Neural progenitor cell (in vitro differentiated cells): ENCODE results near the gene ESRRB. TPM values are rescaled to one million over a fixed set of nuclear protein-coding genes. Genes with fewer than 3 reads are reported as not detected.

Experiments
- DNase-seq: peaks from one replicate; pipeline ENCODE4 v3.0.0-alpha.2; 2016; ENCODE audit warnings: low spot score
- H2AFZ ChIP-seq: fragments of 200-600 bp; sonication (generic); replicated peaks from 2 replicates; pipeline ENCODE4 v1.6.1; 2016; ENCODE audit warnings: antibody characterized with exemption
- H3F3A ChIP-seq: fragments of 200-600 bp; sonication (generic); 2 replicates; pipeline ENCODE4 v1.6.1; 2016; ENCODE audit warnings: antibody characterized with exemption, low read depth
- H3K27ac ChIP-seq: fragments of 200-600 bp; sonication (generic); 2 replicates; pipeline ENCODE4 v1.5.1; 2016; ENCODE audit warnings: mild to moderate bottlenecking
- H3K27me3 ChIP-seq: fragments of 200-600 bp; sonication (generic); 2 replicates; pipeline ENCODE4 v1.6.1; 2016; ENCODE audit warnings: mild to moderate bottlenecking, moderate library complexity
- H3K36me3 ChIP-seq: fragments of 200-600 bp; sonication (generic); 2 replicates; pipeline ENCODE4 v1.5.1; 2016
- H3K4me1 ChIP-seq: fragments of 200-600 bp; sonication (generic); 2 replicates; pipeline ENCODE4 v1.6.1; 2016; ENCODE audit warnings: mixed run types
- H3K4me2 ChIP-seq: fragments of 200-600 bp; sonication (generic); 2 replicates; pipeline ENCODE4 v1.6.1; 2016
- H3K4me3 ChIP-seq: fragments of 200-600 bp; sonication (generic); 2 replicates; pipeline ENCODE4 v1.5.1; 2016
- H3K79me2 ChIP-seq: fragments of 200-600 bp; sonication (generic); 2 replicates; pipeline ENCODE4 v1.6.1; 2016; ENCODE audit warnings: low read depth
- H3K9ac ChIP-seq: fragments of 200-600 bp; sonication (generic); 2 replicates; pipeline ENCODE4 v1.6.1; 2016
- H3K9me3 ChIP-seq: fragments of 200-600 bp; sonication (generic); 2 replicates; pipeline ENCODE4 v1.5.1; 2016; ENCODE audit warnings: low read depth
- H4K20me1 ChIP-seq: fragments of 200-600 bp; sonication (generic); 2 replicates; pipeline ENCODE4 v1.6.1; 2016; ENCODE audit warnings: low read depth
- H3K27ac Mint-ChIP-seq: 3 replicates; pipeline ENCODE4 v1.8.0; 2021; ENCODE audit warnings: mixed read lengths
- H3K27me3 Mint-ChIP-seq: 2 replicates; pipeline ENCODE4 v1.8.0; 2022; ENCODE audit warnings: low read depth, mild to moderate bottlenecking, inconsistent platforms, moderate library complexity, mixed read lengths; ENCODE audit not compliant: insufficient read depth
- H3K36me3 Mint-ChIP-seq: 3 replicates; pipeline ENCODE4 v1.8.0; 2021; ENCODE audit warnings: mixed read lengths
- H3K4me1 Mint-ChIP-seq: 3 replicates; pipeline ENCODE4 v1.8.0; 2021; ENCODE audit warnings: mixed read lengths
- H3K4me3 Mint-ChIP-seq: 3 replicates; pipeline ENCODE4 v1.8.0; 2021; ENCODE audit warnings: mild to moderate bottlenecking, moderate library complexity, mixed read lengths
- H3K9me3 Mint-ChIP-seq: 3 replicates; pipeline ENCODE4 v1.8.0; 2020; ENCODE audit warnings: mixed read lengths
- EZH2 ChIP-seq: fragments of 200-600 bp; sonication (generic); IDR thresholded peaks from 2 replicates; pipeline ENCODE4 v1.6.1; 2017; ENCODE audit warnings: antibody characterized with exemption, mild to moderate bottlenecking, moderate library complexity
- EZH2phosphoT487 ChIP-seq: fragments of 200-600 bp; sonication (generic); IDR thresholded peaks from 2 replicates; pipeline ENCODE4 v1.6.1; 2017; ENCODE audit warnings: antibody characterized with exemption
- total RNA-seq: library from RNA; depleted of rRNA; stranded (reverse); fragments of >200 nt; gene quantifications from 2 replicates; pipeline ENCODE4 v1.2.3, GENCODE V29; 2015; ENCODE audit warnings: low replicate concordance
- TF ChIP-seq, protein P1 (sequence below): fragments of 200-600 bp; sonication (generic); IDR thresholded peaks from 2 replicates; pipeline ENCODE4 v1.5.1; 2017; ENCODE audit warnings: antibody characterized with exemption, mild to moderate bottlenecking

ESRRB gene
- total RNA-seq, 1 donor from 2014 or later = 1.3 TPM

GRCh38 chr14:76337635-76338545, 38.0 kb upstream of the ESRRB start:
- Mint-ChIP-seq H3K36me3 (no peaks in the 10 kb centered on the region), H3K27me3 (peaks cover 5% of the 10 kb centered on the region), H3K27ac (no peak overlapping the region), H3K4me1 (peaks cover 8% of the 10 kb centered on the region), H3K9me3 (no peaks in the 10 kb centered on the region), H3K4me3 (no peak overlapping the region)
- H3K4me1 ChIP-seq = no peaks in the 10 kb centered on the region
- H3F3A ChIP-seq = peaks cover 5% of the 10 kb centered on the region
- no peak overlapping the region for H3K4me2 ChIP-seq
- H3K4me3 ChIP-seq = no peak overlapping the region
- H3K27ac ChIP-seq = no peak overlapping the region
- H3K36me3 ChIP-seq = no peaks in the 10 kb centered on the region
- DNase-seq = no peak
- H3K27me3 ChIP-seq = no peaks in the 10 kb centered on the region
- H2AFZ ChIP-seq = peak overlapping the region; percentile 26
- TF ChIP-seq EZH2 = no peak
- TF ChIP-seq EZH2phosphoT487 = no peak
- TF ChIP-seq, protein P1, sequence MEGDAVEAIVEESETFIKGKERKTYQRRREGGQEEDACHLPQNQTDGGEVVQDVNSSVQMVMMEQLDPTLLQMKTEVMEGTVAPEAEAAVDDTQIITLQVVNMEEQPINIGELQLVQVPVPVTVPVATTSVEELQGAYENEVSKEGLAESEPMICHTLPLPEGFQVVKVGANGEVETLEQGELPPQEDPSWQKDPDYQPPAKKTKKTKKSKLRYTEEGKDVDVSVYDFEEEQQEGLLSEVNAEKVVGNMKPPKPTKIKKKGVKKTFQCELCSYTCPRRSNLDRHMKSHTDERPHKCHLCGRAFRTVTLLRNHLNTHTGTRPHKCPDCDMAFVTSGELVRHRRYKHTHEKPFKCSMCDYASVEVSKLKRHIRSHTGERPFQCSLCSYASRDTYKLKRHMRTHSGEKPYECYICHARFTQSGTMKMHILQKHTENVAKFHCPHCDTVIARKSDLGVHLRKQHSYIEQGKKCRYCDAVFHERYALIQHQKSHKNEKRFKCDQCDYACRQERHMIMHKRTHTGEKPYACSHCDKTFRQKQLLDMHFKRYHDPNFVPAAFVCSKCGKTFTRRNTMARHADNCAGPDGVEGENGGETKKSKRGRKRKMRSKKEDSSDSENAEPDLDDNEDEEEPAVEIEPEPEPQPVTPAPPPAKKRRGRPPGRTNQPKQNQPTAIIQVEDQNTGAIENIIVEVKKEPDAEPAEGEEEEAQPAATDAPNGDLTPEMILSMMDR = no peak
- no peaks in the 10 kb centered on the region for H3K79me2 ChIP-seq
- no peaks in the 10 kb centered on the region for H4K20me1 ChIP-seq
- H3K9ac ChIP-seq = no peak overlapping the region
- no peaks in the 10 kb centered on the region for H3K9me3 ChIP-seq

- Mint-ChIP-seq H3K4me1 (peaks cover 5% of the 10 kb centered on the region), H3K4me3 (no peak overlapping the region), H3K27ac (no peak overlapping the region), H3K36me3 (no peaks in the 10 kb centered on the region), H3K27me3 (peaks cover 7% of the 10 kb centered on the region), H3K9me3 (no peaks in the 10 kb centered on the region)
- H2AFZ ChIP-seq = no peak overlapping the region
- no peak overlapping the region for H3K4me3 ChIP-seq
- no peaks in the 10 kb centered on the region for H3F3A ChIP-seq
- H3K27ac ChIP-seq = no peak overlapping the region
- no peaks in the 10 kb centered on the region for H3K36me3 ChIP-seq
- DNase-seq = no peak
- H3K4me1 ChIP-seq = no peaks in the 10 kb centered on the region
- no peaks in the 10 kb centered on the region for H3K9me3 ChIP-seq
- H3K9ac ChIP-seq = no peak overlapping the region
- H3K79me2 ChIP-seq = no peaks in the 10 kb centered on the region
- H3K4me2 ChIP-seq = no peak overlapping the region
- H3K27me3 ChIP-seq = no peaks in the 10 kb centered on the region
- H4K20me1 ChIP-seq = no peaks in the 10 kb centered on the region
- TF ChIP-seq EZH2 (no peak), EZH2phosphoT487 (no peak)
- TF ChIP-seq, protein P1 = no peak
Measured at GRCh38 chr14:76339728-76340615, 36.0 kb upstream of the ESRRB start.

DNA sequence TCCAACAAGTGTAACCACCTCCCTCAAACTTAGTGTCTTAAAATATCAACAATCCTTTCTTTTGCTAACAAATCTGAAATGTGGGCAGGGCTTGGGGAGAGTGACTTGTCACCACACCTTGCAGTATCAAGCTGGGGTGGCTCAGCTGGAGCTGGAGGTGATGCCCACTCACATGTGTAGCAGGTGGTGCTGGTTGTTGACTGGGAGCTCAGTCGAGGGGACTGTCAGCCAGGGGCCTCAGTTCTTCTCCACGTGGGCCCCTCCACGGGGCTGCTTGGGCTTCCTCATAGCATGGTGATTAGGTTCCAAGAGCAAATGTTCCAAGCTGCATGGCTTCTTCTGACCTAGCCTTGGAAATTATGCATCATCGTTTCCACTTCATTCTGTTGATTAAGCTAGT, 32.6 kb upstream of the ESRRB start:
- Histone ChIP-seq H3K4me3 (no peak overlapping the region), H2AFZ (no peak overlapping the region), H3K9me3 (no peaks in the 10 kb centered on the region), H4K20me1 (no peaks in the 10 kb centered on the region), H3F3A (no peaks in the 10 kb centered on the region), H3K36me3 (no peaks in the 10 kb centered on the region), H3K79me2 (no peaks in the 10 kb centered on the region), H3K27ac (no peak overlapping the region), H3K9ac (no peak overlapping the region), H3K27me3 (no peaks in the 10 kb centered on the region), H3K4me1 (no peaks in the 10 kb centered on the region), H3K4me2 (no peak overlapping the region)
- Mint-ChIP-seq H3K4me1 (peaks cover 13% of the 10 kb centered on the region), H3K9me3 (no peaks in the 10 kb centered on the region), H3K36me3 (no peaks in the 10 kb centered on the region), H3K27ac (no peak overlapping the region), H3K27me3 (peaks cover 5% of the 10 kb centered on the region), H3K4me3 (no peak overlapping the region)
- TF ChIP-seq EZH2phosphoT487 (no peak), EZH2 (no peak)
- TF ChIP-seq, protein P1 = no peak
- DNase-seq = no peak
